ENCODE measurements around the gene SLC35G3. TPM values are rescaled to one million over a fixed set of nuclear protein-coding genes. Genes with fewer than 3 reads are reported as not detected.
A peak's percentile ranks its signal among the peaks of the same experiment; 100 is the strongest.
"Not testable (repeated sequence)": the region's sequence is repeated elsewhere in the genome, so short reads cannot be mapped to it uniquely, and the experiment has no call there.

The SLC35G3 gene
- total RNA-seq = not detected

- not testable (repeated sequence) for DNase-seq (ENCODE audit: low spot score); ATAC-seq
Observed at GRCh38 chr17:35194001-35194400, at the start of gene SLC35G3. SLC35G3 (minus strand) TSS chr17:35194393; CDS start chr17:35194307, 86 bp downstream.

- peak; percentile 2 for ATAC-seq
- no peak for DNase-seq (ENCODE audit: low spot score)
Observed at GRCh38 chr17:35243561-35244340, 49.6 kb upstream of the SLC35G3 start.

GRCh38 chr17:35242805-35243560 is 48.8 kb upstream of the SLC35G3 start, which contains the start of gene SLFN5:
SLFN5 (plus strand) TSS chr17:35243072; CDS start chr17:35258691, 15,619 bp downstream.
- DNase-seq (ENCODE audit: low spot score) (peak; percentile 97), ATAC-seq (peak; percentile 95)

GRCh38 chr17:35242158-35242804 is 48.1 kb upstream of the SLC35G3 start:
- ATAC-seq = peak; percentile 68
- peak; percentile 70 for DNase-seq (ENCODE audit: low spot score)

GRCh38 chr17:35241520-35241919 is 47.3 kb upstream of the SLC35G3 start:
- DNase-seq (ENCODE audit: low spot score) = peak; percentile 46
- no peak for ATAC-seq

GRCh38 chr17:35240861-35241260 is 46.7 kb upstream of the SLC35G3 start:
- no peak for ATAC-seq
- DNase-seq (ENCODE audit: low spot score) = no peak

GRCh38 chr17:35239823-35240222 is 45.6 kb upstream of the SLC35G3 start:
- ATAC-seq (no peak), DNase-seq (ENCODE audit: low spot score) (no peak)

- ATAC-seq = no peak
- DNase-seq (ENCODE audit: low spot score) = no peak
Observed at GRCh38 chr17:35238821-35239220, 44.6 kb upstream of the SLC35G3 start.

- ATAC-seq (no peak), DNase-seq (ENCODE audit: low spot score) (no peak)
Observed at GRCh38 chr17:35236821-35237220, 42.6 kb upstream of the SLC35G3 start.

GRCh38 chr17:35235917-35236316 is 41.7 kb upstream of the SLC35G3 start:
- DNase-seq (ENCODE audit: low spot score) (no peak), ATAC-seq (no peak)

GRCh38 chr17:35235289-35235688 is 41.1 kb upstream of the SLC35G3 start:
- ATAC-seq (no peak), DNase-seq (ENCODE audit: low spot score) (no peak)

- DNase-seq (ENCODE audit: low spot score); ATAC-seq: not testable (repeated sequence)
Observed at GRCh38 chr17:35234315-35234714, 40.1 kb upstream of the SLC35G3 start.

GRCh38 chr17:35229638-35230037 is 35.4 kb upstream of the SLC35G3 start:
- DNase-seq (ENCODE audit: low spot score) = no peak
- no peak for ATAC-seq

GRCh38 chr17:35227546-35227945 is 33.4 kb upstream of the SLC35G3 start:
- ATAC-seq (no peak), DNase-seq (ENCODE audit: low spot score) (no peak)

- no peak for DNase-seq (ENCODE audit: low spot score)
- ATAC-seq = no peak
Observed at GRCh38 chr17:35224436-35224835, 30.2 kb upstream of the SLC35G3 start.

- ATAC-seq (no peak), DNase-seq (ENCODE audit: low spot score) (no peak)
Observed at GRCh38 chr17:35222452-35222851, 28.3 kb upstream of the SLC35G3 start.

GRCh38 chr17:35218915-35219314 is 24.7 kb upstream of the SLC35G3 start:
- DNase-seq (ENCODE audit: low spot score) (no peak), ATAC-seq (peak; percentile 28)

GRCh38 chr17:35217107-35217506 is 22.9 kb upstream of the SLC35G3 start:
- no peak for DNase-seq (ENCODE audit: low spot score)
- ATAC-seq = no peak

- ATAC-seq (no peak), DNase-seq (ENCODE audit: low spot score) (no peak)
Observed at GRCh38 chr17:35214631-35215273, 20.6 kb upstream of the SLC35G3 start.

- ATAC-seq (no peak), DNase-seq (ENCODE audit: low spot score) (no peak)
Observed at GRCh38 chr17:35214192-35214591, 20.0 kb upstream of the SLC35G3 start.

GRCh38 chr17:35213412-35213940 is 19.3 kb upstream of the SLC35G3 start:
- ATAC-seq = no peak
- no peak for DNase-seq (ENCODE audit: low spot score)
